RWPE1 (cell line): ENCODE results near the gene WDR1.

ENCODE experiments used
- CTCF ChIA-PET: fragments of 350-600 bp; sonication (Branson Sonifier 250); formaldehyde crosslinking; extraction: SDS; loops from one replicate; lab custom pipeline; 2021; lab: Yijun Ruan, JAX
- POLR2A ChIA-PET: fragments of 400-600 bp; formaldehyde crosslinking; extraction: SDS; loops from one replicate; lab custom pipeline; 2020; ENCODE audit warnings: antibody characterized with exemption; ENCODE audit not compliant: low non-redundant PET; lab: Yijun Ruan, JAX
- DNase-seq: peaks from one replicate; pipeline ENCODE4 v3.0.0; 2012; ENCODE audit warnings: low spot score
- H3K27ac ChIP-seq: fragments of 450-650 bp; 2 replicates; pipeline ENCODE4 v1.5.1; 2017
- TF ChIP-seq, protein P1 (sequence below): fragments of 450-650 bp; conservative IDR thresholded peaks from 2 replicates; pipeline ENCODE4 v1.5.1; 2017; ENCODE audit warnings: low read depth, mild to moderate bottlenecking

WDR1 gene

DNA sequence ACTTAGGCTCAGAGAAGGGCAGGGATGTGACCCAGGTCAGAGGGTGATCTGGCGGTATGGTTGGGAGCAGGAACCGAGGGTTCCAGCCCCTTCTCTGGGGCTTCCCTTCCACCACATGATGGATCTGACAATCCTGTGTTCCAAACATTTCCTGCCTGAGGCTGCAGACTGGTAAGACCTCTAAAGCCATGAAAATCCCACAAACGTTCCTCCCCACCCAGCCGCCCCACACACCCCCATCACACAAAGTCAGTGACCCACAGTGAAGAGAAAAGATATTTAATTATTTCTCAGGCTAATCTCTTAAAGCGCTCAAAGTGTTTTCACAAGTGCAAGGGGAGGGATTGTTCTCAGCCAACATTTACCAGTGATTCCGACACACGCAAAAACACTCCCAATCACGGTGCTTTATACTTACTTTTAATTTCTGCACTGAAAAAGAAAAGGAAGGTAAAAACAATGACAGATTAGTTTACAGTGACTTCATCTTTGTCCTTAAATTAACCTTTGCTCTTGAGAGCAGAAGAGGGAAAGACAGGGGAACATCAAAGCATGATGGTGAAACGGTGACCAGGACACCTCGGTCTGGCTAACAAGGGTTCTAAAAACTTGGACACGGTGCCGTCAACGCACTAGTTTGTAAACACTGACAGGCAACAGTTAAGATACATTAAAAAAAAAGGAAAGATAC is 42.4 kb downstream of the WDR1 start:
- ChIA-PET CTCF (no interaction called here), POLR2A (no interaction called here)
- DNase-seq: no peak
- H3K27ac ChIP-seq: no peak overlapping the region
- TF ChIP-seq, protein P1, sequence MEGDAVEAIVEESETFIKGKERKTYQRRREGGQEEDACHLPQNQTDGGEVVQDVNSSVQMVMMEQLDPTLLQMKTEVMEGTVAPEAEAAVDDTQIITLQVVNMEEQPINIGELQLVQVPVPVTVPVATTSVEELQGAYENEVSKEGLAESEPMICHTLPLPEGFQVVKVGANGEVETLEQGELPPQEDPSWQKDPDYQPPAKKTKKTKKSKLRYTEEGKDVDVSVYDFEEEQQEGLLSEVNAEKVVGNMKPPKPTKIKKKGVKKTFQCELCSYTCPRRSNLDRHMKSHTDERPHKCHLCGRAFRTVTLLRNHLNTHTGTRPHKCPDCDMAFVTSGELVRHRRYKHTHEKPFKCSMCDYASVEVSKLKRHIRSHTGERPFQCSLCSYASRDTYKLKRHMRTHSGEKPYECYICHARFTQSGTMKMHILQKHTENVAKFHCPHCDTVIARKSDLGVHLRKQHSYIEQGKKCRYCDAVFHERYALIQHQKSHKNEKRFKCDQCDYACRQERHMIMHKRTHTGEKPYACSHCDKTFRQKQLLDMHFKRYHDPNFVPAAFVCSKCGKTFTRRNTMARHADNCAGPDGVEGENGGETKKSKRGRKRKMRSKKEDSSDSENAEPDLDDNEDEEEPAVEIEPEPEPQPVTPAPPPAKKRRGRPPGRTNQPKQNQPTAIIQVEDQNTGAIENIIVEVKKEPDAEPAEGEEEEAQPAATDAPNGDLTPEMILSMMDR: no peak

- ChIA-PET CTCF (no interaction called here), POLR2A (no interaction called here)
- H3K27ac ChIP-seq: no peak overlapping the region
- TF ChIP-seq, protein P1: no peak
- no peak for DNase-seq
Measured at GRCh38 chr4:10072420-10073017, 44.1 kb downstream of the WDR1 start.

- no peak for DNase-seq
- CTCF ChIA-PET: no interaction called here
- no peak overlapping the region for H3K27ac ChIP-seq
- TF ChIP-seq, protein P1: no peak
- POLR2A ChIA-PET: no interaction called here
Measured at GRCh38 chr4:10069075-10069642, 47.4 kb downstream of the WDR1 start.

- H3K27ac ChIP-seq: no peak overlapping the region
- TF ChIP-seq, protein P1: no peak
- POLR2A ChIA-PET: no interaction called here
- DNase-seq: no peak
- CTCF ChIA-PET: no interaction called here
Measured at GRCh38 chr4:10066670-10067651, 49.6 kb downstream of the WDR1 start.

DNA sequence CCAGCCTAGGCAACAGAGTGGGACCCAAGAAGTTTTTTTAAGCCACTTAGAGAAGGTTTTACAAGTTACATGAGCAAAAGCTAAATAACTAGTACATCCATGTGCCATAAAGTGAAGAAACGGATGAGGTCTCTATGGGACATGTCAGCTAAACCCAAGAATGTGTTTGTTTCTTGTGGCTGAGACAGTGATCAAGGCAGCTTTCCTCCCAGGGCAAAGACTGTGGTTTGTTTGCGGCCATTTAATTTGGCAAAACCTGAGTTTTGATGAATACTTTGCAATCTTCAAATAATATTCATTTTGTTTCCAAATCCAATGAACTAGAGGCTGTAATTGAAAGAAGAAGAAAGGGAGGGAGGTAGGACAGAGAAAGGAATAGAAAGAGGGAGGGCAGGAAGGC is 50.4 kb downstream of the WDR1 start:
- TF ChIP-seq, protein P1: no peak
- no peak overlapping the region for H3K27ac ChIP-seq
- no peak for DNase-seq
- CTCF ChIA-PET: no interaction called here
- POLR2A ChIA-PET: no interaction called here
